Hepatocyte (in vitro differentiated cells): ENCODE results near the gene SH3PXD2A. TPM values are rescaled to one million over a fixed set of nuclear protein-coding genes. Genes with fewer than 3 reads are reported as not detected.
A peak's percentile ranks its signal among the peaks of the same experiment; 100 is the strongest.
"Not testable (repeated sequence)": the region's sequence is repeated elsewhere in the genome, so short reads cannot be mapped to it uniquely, and the experiment has no call there.

Experiments used
- DNase-seq: peaks from one replicate; pipeline ENCODE4 v3.0.0-alpha.2; 2016; ENCODE audit warnings: low spot score
- H2AFZ ChIP-seq: fragments of 200-600 bp; sonication (generic); 2 replicates; pipeline ENCODE4 v1.6.0; 2016; ENCODE audit warnings: antibody characterized with exemption, mild to moderate bottlenecking
- H3K27ac ChIP-seq: fragments of 200-600 bp; sonication (generic); 2 replicates; pipeline ENCODE4 v1.5.1; 2016; ENCODE audit warnings: mild to moderate bottlenecking
- H3K27me3 ChIP-seq: fragments of 200-600 bp; sonication (generic); 2 replicates; pipeline ENCODE4 v1.6.1; 2016
- H3K36me3 ChIP-seq: fragments of 200-600 bp; sonication (generic); replicated peaks from 2 replicates; pipeline ENCODE4 v1.5.1; 2016; ENCODE audit warnings: low read depth; ENCODE audit not compliant: insufficient read depth
- H3K4me1 ChIP-seq: fragments of 200-600 bp; sonication (generic); 2 replicates; pipeline ENCODE4 v1.5.1; 2016; ENCODE audit warnings: mild to moderate bottlenecking, moderate library complexity; ENCODE audit not compliant: insufficient read depth
- H3K4me2 ChIP-seq: fragments of 200-600 bp; sonication (generic); 2 replicates; pipeline ENCODE4 v1.6.0; 2016
- H3K4me3 ChIP-seq: fragments of 200-600 bp; sonication (generic); 2 replicates; pipeline ENCODE4 v1.5.1; 2016; ENCODE audit warnings: mild to moderate bottlenecking
- H3K79me2 ChIP-seq: fragments of 200-600 bp; sonication (generic); 2 replicates; pipeline ENCODE4 v1.6.0; 2017; ENCODE audit warnings: mild to moderate bottlenecking
- H3K9me2 ChIP-seq: fragments of 200-600 bp; sonication (generic); replicated peaks from 2 replicates; pipeline ENCODE4 v1.6.0; 2017; ENCODE audit warnings: mild to moderate bottlenecking; ENCODE audit not compliant: insufficient read depth
- H3K9me3 ChIP-seq: fragments of 200-600 bp; sonication (generic); 2 replicates; pipeline ENCODE4 v1.5.1; 2016; ENCODE audit warnings: low read depth, mild to moderate bottlenecking
- H4K20me1 ChIP-seq: fragments of 200-600 bp; sonication (generic); 2 replicates; pipeline ENCODE4 v1.6.0; 2016; ENCODE audit warnings: mild to moderate bottlenecking; ENCODE audit not compliant: insufficient read depth, poor library complexity, severe bottlenecking
- EZH2 ChIP-seq: fragments of 200-600 bp; sonication (generic); IDR thresholded peaks from 2 replicates; pipeline ENCODE4 v1.6.1; 2016; ENCODE audit warnings: antibody characterized with exemption, mild to moderate bottlenecking, borderline replicate concordance
- EZH2phosphoT487 ChIP-seq: fragments of 200-600 bp; sonication (generic); IDR thresholded peaks from one replicate; pipeline ENCODE4 v1.6.1; 2018; ENCODE audit warnings: antibody characterized with exemption, mild to moderate bottlenecking, low read depth, moderate library complexity; ENCODE audit not compliant: unreplicated experiment, severe bottlenecking
- WGBS: methylation state at CpG from one replicate; pipeline ENCODE4 v1.1.6; 2016; ENCODE audit warnings: low lambda C conversion rate; ENCODE audit errors: missing lambda C conversion rate; 5-methylcytosine and 5-hydroxymethylcytosine counted together
- polyA plus RNA-seq: library from polyadenylated mRNA; unstranded; fragments of >200 nt; fragmentation: Nextera tagmentation; extraction: Ambion mirVana; gene quantifications from 2 replicates; pipeline ENCODE4 v1.2.1, GENCODE V29; 2016
- total RNA-seq: library from RNA; depleted of rRNA; stranded (reverse); fragments of >200 nt; gene quantifications from 2 replicates; pipeline ENCODE4 v1.2.3, GENCODE V29; 2014
- TF ChIP-seq, protein P1 (sequence below): fragments of 200-600 bp; sonication (generic); IDR thresholded peaks from 2 replicates; pipeline ENCODE4 v1.5.1; 2016; ENCODE audit warnings: antibody characterized with exemption, mild to moderate bottlenecking; ENCODE audit not compliant: poor library complexity

The SH3PXD2A gene
- total and polyA plus RNA-seq, 2 experiments from 2014 or later, result 8.4 to 13.6 TPM

DNA sequence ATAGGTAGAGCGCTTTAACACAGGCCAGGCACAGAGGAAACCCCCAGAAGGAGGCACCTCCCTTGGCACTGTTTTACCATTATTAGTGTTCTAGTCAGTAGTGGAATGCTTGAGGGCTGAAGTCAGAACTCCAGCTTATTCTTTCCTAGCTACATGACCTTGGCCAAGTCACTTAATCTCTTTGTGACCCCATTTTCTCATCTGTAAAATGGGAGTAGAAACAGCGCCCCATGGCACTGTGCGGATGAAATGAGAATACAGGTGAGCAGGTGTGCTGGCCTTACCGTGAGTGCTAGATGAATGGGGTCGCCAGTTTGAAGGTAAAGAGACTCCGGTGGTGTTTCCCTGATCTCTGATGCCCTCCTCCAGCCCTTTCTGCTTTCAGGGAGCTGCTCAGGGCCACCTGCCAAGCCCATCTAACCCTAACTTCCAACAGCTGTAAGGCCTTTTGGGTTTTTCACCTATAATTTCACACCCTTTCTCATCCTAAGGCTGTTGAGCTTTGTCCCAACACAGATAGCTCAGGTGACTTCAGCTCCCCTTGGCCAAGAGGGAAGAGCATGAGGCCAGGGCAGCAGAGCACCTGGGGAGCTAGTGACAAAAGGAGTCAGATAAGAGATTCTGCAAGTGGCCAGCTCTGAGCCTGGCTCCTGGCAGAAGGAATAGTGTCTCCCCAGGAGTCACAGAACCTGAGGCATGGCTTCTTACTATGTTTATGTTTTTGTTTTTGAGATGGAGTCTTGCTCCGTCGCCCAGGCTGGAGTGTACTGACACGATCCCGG is 76.8 kb downstream of the SH3PXD2A start:
- no peak for TF ChIP-seq EZH2
- TF ChIP-seq EZH2phosphoT487, result no peak
- TF ChIP-seq, protein P1, sequence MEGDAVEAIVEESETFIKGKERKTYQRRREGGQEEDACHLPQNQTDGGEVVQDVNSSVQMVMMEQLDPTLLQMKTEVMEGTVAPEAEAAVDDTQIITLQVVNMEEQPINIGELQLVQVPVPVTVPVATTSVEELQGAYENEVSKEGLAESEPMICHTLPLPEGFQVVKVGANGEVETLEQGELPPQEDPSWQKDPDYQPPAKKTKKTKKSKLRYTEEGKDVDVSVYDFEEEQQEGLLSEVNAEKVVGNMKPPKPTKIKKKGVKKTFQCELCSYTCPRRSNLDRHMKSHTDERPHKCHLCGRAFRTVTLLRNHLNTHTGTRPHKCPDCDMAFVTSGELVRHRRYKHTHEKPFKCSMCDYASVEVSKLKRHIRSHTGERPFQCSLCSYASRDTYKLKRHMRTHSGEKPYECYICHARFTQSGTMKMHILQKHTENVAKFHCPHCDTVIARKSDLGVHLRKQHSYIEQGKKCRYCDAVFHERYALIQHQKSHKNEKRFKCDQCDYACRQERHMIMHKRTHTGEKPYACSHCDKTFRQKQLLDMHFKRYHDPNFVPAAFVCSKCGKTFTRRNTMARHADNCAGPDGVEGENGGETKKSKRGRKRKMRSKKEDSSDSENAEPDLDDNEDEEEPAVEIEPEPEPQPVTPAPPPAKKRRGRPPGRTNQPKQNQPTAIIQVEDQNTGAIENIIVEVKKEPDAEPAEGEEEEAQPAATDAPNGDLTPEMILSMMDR, result no peak
- Histone ChIP-seq H3K27me3 (no peaks in the 10 kb centered on the region), H3K36me3 (no peaks in the 10 kb centered on the region)

DNA sequence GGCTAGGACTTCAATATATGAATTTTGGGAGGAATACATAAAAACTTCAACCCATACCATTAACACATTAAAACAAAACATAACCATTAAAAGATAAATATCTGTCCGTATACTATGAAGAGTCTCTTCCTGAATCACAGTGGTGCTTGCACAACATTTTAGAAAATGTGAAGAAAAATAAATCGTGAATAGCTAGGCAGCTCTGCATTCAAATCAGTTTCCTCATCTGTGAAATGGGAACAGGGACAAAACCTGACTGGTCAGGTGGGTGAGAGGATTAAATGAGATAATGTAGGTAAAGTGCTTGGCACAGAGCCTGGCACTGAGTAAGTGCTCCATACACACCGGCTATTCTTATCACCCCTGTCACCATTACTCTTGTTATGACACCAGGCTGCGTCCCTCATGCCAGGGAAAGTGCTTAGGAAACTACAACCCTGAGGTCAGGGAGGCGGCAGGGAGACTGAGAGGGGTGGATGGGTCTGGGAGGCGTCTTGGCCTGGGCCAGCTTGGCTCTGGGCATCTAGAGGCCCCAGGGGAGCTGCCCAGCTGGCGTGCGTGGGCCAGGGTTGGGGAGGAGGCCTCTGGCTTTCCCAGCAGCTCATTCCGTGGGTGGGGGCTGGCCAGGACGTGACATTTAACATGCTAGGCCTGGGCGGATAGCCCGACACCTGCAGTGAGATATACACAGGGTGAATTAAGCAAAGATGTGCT is 78.3 kb downstream of the SH3PXD2A start:
- Histone ChIP-seq H3K27me3 (no peaks in the 10 kb centered on the region), H3K4me3 (no peak overlapping the region), H3K79me2 (peaks cover 10% of the 10 kb centered on the region), H3K27ac (no peak overlapping the region), H4K20me1 (no peaks in the 10 kb centered on the region), H3K4me2 (no peak overlapping the region), H3K4me1 (peaks cover 20% of the 10 kb centered on the region), H3K9me2 (no peaks in the 10 kb centered on the region), H2AFZ (no peak overlapping the region), H3K36me3 (no peaks in the 10 kb centered on the region), H3K9me3 (no peaks in the 10 kb centered on the region)
- WGBS, result 92% methylated on average over 12 of the region's 12 CpGs
- TF ChIP-seq EZH2phosphoT487, result no peak
- no peak for TF ChIP-seq EZH2
- TF ChIP-seq, protein P1, result no peak
- DNase-seq, result no peak

More for the DNA sequence above, 76.8 kb downstream of the SH3PXD2A start:
- no peak overlapping the region for H3K4me2 ChIP-seq
- no peaks in the 10 kb centered on the region for H3K9me2 ChIP-seq
- DNase-seq, result no peak
- H3K4me3 ChIP-seq, result no peak overlapping the region
- no peak overlapping the region for H3K27ac ChIP-seq
- peaks cover 18% of the 10 kb centered on the region for H3K4me1 ChIP-seq
- no peaks in the 10 kb centered on the region for H3K9me3 ChIP-seq
- H4K20me1 ChIP-seq, result no peaks in the 10 kb centered on the region
- H2AFZ ChIP-seq, result no peak overlapping the region
- H3K79me2 ChIP-seq, result peaks cover 10% of the 10 kb centered on the region
- WGBS, result 94% methylated on average over 10 of the region's 10 CpGs

DNA sequence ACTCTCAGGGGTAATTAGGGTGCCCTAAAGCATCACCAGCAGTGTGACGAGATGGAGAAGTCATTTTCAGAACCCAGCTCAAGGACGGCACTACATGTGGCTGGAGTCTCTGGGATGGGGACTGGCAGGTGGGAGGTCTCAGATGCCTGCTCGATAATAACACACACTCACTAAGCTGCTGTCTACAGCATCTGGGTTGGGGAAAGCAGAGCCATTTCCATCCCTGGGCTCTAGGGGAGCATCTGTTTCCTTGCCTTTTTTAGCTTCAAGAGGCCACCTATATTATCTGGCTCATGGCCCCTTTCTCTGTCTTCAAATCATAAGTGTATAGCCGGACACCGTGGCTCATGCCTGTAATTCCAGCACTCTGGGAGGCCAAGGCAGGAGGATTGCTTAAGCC is 79.6 kb downstream of the SH3PXD2A start:
- H3K4me1 ChIP-seq, result peaks cover 24% of the 10 kb centered on the region
- no peaks in the 10 kb centered on the region for H3K9me2 ChIP-seq
- TF ChIP-seq, protein P1, result no peak
- TF ChIP-seq EZH2phosphoT487, result no peak
- no peak for TF ChIP-seq EZH2
- no peak overlapping the region for H2AFZ ChIP-seq
- WGBS, result 80% methylated on average over 5 of the region's 5 CpGs
- DNase-seq, result no peak
- no peaks in the 10 kb centered on the region for H3K27me3 ChIP-seq
- no peaks in the 10 kb centered on the region for H3K36me3 ChIP-seq
- H3K79me2 ChIP-seq, result peaks cover 10% of the 10 kb centered on the region
- H4K20me1 ChIP-seq, result no peaks in the 10 kb centered on the region
- no peak overlapping the region for H3K27ac ChIP-seq
- H3K4me3 ChIP-seq, result no peak overlapping the region
- no peak overlapping the region for H3K4me2 ChIP-seq
- H3K9me3 ChIP-seq, result no peaks in the 10 kb centered on the region

DNA sequence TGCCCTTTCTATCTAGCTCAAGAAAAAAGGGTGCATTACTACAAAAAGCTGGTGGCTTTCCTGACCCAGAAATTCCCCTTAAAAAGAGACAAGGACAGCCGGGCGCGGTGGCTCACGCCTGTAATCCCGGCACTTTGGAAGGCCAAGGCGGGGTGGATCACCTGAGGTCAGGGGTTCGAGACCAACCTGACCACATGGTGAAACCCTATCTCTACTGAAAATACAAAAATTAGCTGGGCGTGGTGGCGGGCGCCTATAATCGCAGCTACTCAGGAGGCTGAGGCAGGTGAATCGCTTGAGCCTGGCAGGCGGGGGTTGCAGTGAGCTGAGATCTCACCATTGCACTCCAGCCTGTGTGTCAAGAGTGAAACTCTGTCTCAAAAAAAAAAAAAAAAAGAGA is 82.5 kb downstream of the SH3PXD2A start:
- H3K36me3 ChIP-seq, H3K9me2 ChIP-seq, DNase-seq, H3K27me3 ChIP-seq, H4K20me1 ChIP-seq, H3K9me3 ChIP-seq, H3K4me1 ChIP-seq, H3K4me3 ChIP-seq, H2AFZ ChIP-seq: not testable (repeated sequence)
- Histone ChIP-seq H3K79me2 (peaks cover 11% of the 10 kb centered on the region), H3K4me2 (peak overlapping the region; percentile 69), H3K27ac (peak overlapping the region; percentile 70)
- WGBS, result 58% methylated on average over 13 of the region's 13 CpGs
